Measurements from ENCODE around the gene PXDN. TPM values are rescaled to one million over a fixed set of nuclear protein-coding genes. Genes with fewer than 3 reads are reported as not detected.
"Not testable (repeated sequence)": the region's sequence is repeated elsewhere in the genome, so short reads cannot be mapped to it uniquely, and the experiment has no call there.

Gene PXDN
- total and polyA plus RNA-seq, 9 donors = 95.4 to 273 (median 193) TPM

GRCh38 chr2:1733298-1733697 is 11.0 kb downstream of the PXDN start:
- H3K36me3 ChIP-seq (ENCODE audit: control insufficient read depth, insufficient read depth, low read length); DNase-seq; H3K27me3 ChIP-seq (ENCODE audit: control insufficient read depth, insufficient read depth, low read length); H3K27ac ChIP-seq (ENCODE audit: low read length); H3K9me3 ChIP-seq (replicated peaks; ENCODE audit: control insufficient read depth, low read depth, low read length); H3K4me3 ChIP-seq (ENCODE audit: low read length): not testable (repeated sequence)
- WGBS (ENCODE audit: insufficient coverage) = over 99% methylated on average over 16 of the region's 19 CpGs
- peaks cover 37% of the 10 kb centered on the region for H3K4me1 ChIP-seq (ENCODE audit: control insufficient read depth, insufficient read depth, low read length)

GRCh38 chr2:1731963-1732768 is 12.1 kb downstream of the PXDN start:
- DNase-seq = peak; percentile 95
- H3K27me3 ChIP-seq (ENCODE audit: control insufficient read depth, insufficient read depth, low read length) = no peaks in the 10 kb centered on the region
- peak overlapping the region; percentile 91 for H3K27ac ChIP-seq (ENCODE audit: low read length)
- no peak overlapping the region for H3K4me3 ChIP-seq (ENCODE audit: low read length)
- H3K4me1 ChIP-seq (ENCODE audit: control insufficient read depth, insufficient read depth, low read length) = peaks cover 44% of the 10 kb centered on the region
- 12% methylated on average over 8 of the region's 10 CpGs for WGBS (ENCODE audit: insufficient coverage)
- H3K36me3 ChIP-seq (ENCODE audit: control insufficient read depth, insufficient read depth, low read length) = peaks cover 4% of the 10 kb centered on the region
- H3K9me3 ChIP-seq (replicated peaks; ENCODE audit: control insufficient read depth, low read depth, low read length) = peaks cover 7% of the 10 kb centered on the region

GRCh38 chr2:1731447-1731962 is 12.8 kb downstream of the PXDN start:
- peaks cover 7% of the 10 kb centered on the region for H3K9me3 ChIP-seq (replicated peaks; ENCODE audit: control insufficient read depth, low read depth, low read length)
- H3K4me1 ChIP-seq (ENCODE audit: control insufficient read depth, insufficient read depth, low read length) = peaks cover 49% of the 10 kb centered on the region
- H3K27ac ChIP-seq (ENCODE audit: low read length) = peak overlapping the region; percentile 91
- DNase-seq = no peak
- no peaks in the 10 kb centered on the region for H3K27me3 ChIP-seq (ENCODE audit: control insufficient read depth, insufficient read depth, low read length)
- H3K4me3 ChIP-seq (ENCODE audit: low read length) = no peak overlapping the region
- 27% methylated on average over 3 of the region's 8 CpGs for WGBS (ENCODE audit: insufficient coverage)
- H3K36me3 ChIP-seq (ENCODE audit: control insufficient read depth, insufficient read depth, low read length) = peaks cover 3% of the 10 kb centered on the region

GRCh38 chr2:1730015-1730927 is 14.0 kb downstream of the PXDN start:
- Histone ChIP-seq H3K27ac (ENCODE audit: low read length) (peak overlapping the region; percentile 91), H3K36me3 (ENCODE audit: control insufficient read depth, insufficient read depth, low read length) (no peaks in the 10 kb centered on the region), H3K27me3 (ENCODE audit: control insufficient read depth, insufficient read depth, low read length) (no peaks in the 10 kb centered on the region), H3K4me3 (ENCODE audit: low read length) (no peak overlapping the region), H3K9me3 (replicated peaks; ENCODE audit: control insufficient read depth, low read depth, low read length) (peaks cover under 1% of the 10 kb centered on the region), H3K4me1 (ENCODE audit: control insufficient read depth, insufficient read depth, low read length) (peaks cover 49% of the 10 kb centered on the region)
- DNase-seq = no peak
- WGBS (ENCODE audit: insufficient coverage) = 40% methylated on average over 1 of the region's 10 CpGs

GRCh38 chr2:1729242-1729641 is 15.1 kb downstream of the PXDN start:
- peaks cover 49% of the 10 kb centered on the region for H3K4me1 ChIP-seq (ENCODE audit: control insufficient read depth, insufficient read depth, low read length)
- peak overlapping the region; percentile 67 for H3K27ac ChIP-seq (ENCODE audit: low read length)
- no peak overlapping the region for H3K4me3 ChIP-seq (ENCODE audit: low read length)
- no peak for DNase-seq
- WGBS (ENCODE audit: insufficient coverage) = 30% methylated on average over 2 of the region's 7 CpGs
- no peaks in the 10 kb centered on the region for H3K9me3 ChIP-seq (replicated peaks; ENCODE audit: control insufficient read depth, low read depth, low read length)
- no peaks in the 10 kb centered on the region for H3K36me3 ChIP-seq (ENCODE audit: control insufficient read depth, insufficient read depth, low read length)
- H3K27me3 ChIP-seq (ENCODE audit: control insufficient read depth, insufficient read depth, low read length) = no peaks in the 10 kb centered on the region

GRCh38 chr2:1728821-1729220 is 15.5 kb downstream of the PXDN start:
- Histone ChIP-seq H3K27me3 (ENCODE audit: control insufficient read depth, insufficient read depth, low read length) (no peaks in the 10 kb centered on the region), H3K4me3 (ENCODE audit: low read length) (no peak overlapping the region), H3K9me3 (replicated peaks; ENCODE audit: control insufficient read depth, low read depth, low read length) (no peaks in the 10 kb centered on the region), H3K36me3 (ENCODE audit: control insufficient read depth, insufficient read depth, low read length) (no peaks in the 10 kb centered on the region), H3K27ac (ENCODE audit: low read length) (peak overlapping the region; percentile 67), H3K4me1 (ENCODE audit: control insufficient read depth, insufficient read depth, low read length) (peaks cover 49% of the 10 kb centered on the region)
- DNase-seq = no peak
- 35% methylated on average over 13 of the region's 14 CpGs for WGBS (ENCODE audit: insufficient coverage)

GRCh38 chr2:1727796-1728474 is 16.4 kb downstream of the PXDN start:
- no peaks in the 10 kb centered on the region for H3K9me3 ChIP-seq (replicated peaks; ENCODE audit: control insufficient read depth, low read depth, low read length)
- H3K27ac ChIP-seq (ENCODE audit: low read length) = peak overlapping the region; percentile 67
- H3K4me1 ChIP-seq (ENCODE audit: control insufficient read depth, insufficient read depth, low read length) = peaks cover 49% of the 10 kb centered on the region
- WGBS (ENCODE audit: insufficient coverage) = 92% methylated on average over 16 of the region's 16 CpGs
- DNase-seq = no peak
- H3K4me3 ChIP-seq (ENCODE audit: low read length) = no peak overlapping the region
- H3K36me3 ChIP-seq (ENCODE audit: control insufficient read depth, insufficient read depth, low read length) = no peaks in the 10 kb centered on the region
- H3K27me3 ChIP-seq (ENCODE audit: control insufficient read depth, insufficient read depth, low read length) = no peaks in the 10 kb centered on the region

- no peaks in the 10 kb centered on the region for H3K27me3 ChIP-seq (ENCODE audit: control insufficient read depth, insufficient read depth, low read length)
- no peaks in the 10 kb centered on the region for H3K36me3 ChIP-seq (ENCODE audit: control insufficient read depth, insufficient read depth, low read length)
- H3K4me3 ChIP-seq (ENCODE audit: low read length) = no peak overlapping the region
- H3K4me1 ChIP-seq (ENCODE audit: control insufficient read depth, insufficient read depth, low read length) = peaks cover 51% of the 10 kb centered on the region
- H3K9me3 ChIP-seq (replicated peaks; ENCODE audit: control insufficient read depth, low read depth, low read length) = no peaks in the 10 kb centered on the region
- peak; percentile 82 for DNase-seq
- WGBS (ENCODE audit: insufficient coverage) = 15% methylated on average over 16 of the region's 22 CpGs
- H3K27ac ChIP-seq (ENCODE audit: low read length) = peak overlapping the region; percentile 5
Observed at GRCh38 chr2:1727101-1727771, 17.1 kb downstream of the PXDN start.

GRCh38 chr2:1726558-1726957 is 17.8 kb downstream of the PXDN start:
- H3K4me1 ChIP-seq (ENCODE audit: control insufficient read depth, insufficient read depth, low read length) = peaks cover 50% of the 10 kb centered on the region

More at GRCh38 chr2:1726558-1726957, 17.8 kb downstream of the PXDN start:
- no peak for DNase-seq
- no peaks in the 10 kb centered on the region for H3K36me3 ChIP-seq (ENCODE audit: control insufficient read depth, insufficient read depth, low read length)
- 63% methylated on average over 1 of the region's 3 CpGs for WGBS (ENCODE audit: insufficient coverage)
- no peaks in the 10 kb centered on the region for H3K27me3 ChIP-seq (ENCODE audit: control insufficient read depth, insufficient read depth, low read length)
- peak overlapping the region; percentile 5 for H3K27ac ChIP-seq (ENCODE audit: low read length)
- no peaks in the 10 kb centered on the region for H3K9me3 ChIP-seq (replicated peaks; ENCODE audit: control insufficient read depth, low read depth, low read length)
- no peak overlapping the region for H3K4me3 ChIP-seq (ENCODE audit: low read length)

All from muscle of leg (tissue), 11 donors.